Adipocyte (in vitro differentiated cells): ENCODE data around the gene USP17L20.
"Not testable (repeated sequence)": the region's sequence is repeated elsewhere in the genome, so short reads cannot be mapped to it uniquely, and the experiment has no call there.

ENCODE experiments used
- DNase-seq: peaks from one replicate; pipeline ENCODE4 v3.0.0-alpha.2; 2015; ENCODE audit warnings: low read depth
- H3K27me3 ChIP-seq: replicated peaks from 2 replicates; pipeline ENCODE4 v1.7.0; 2013; ENCODE audit warnings: mild to moderate bottlenecking, low read length, moderate library complexity; ENCODE audit not compliant: control insufficient read depth, insufficient read depth
- H3K36me3 ChIP-seq: 2 replicates; pipeline ENCODE4 v1.7.0; 2013; ENCODE audit warnings: low read length, mild to moderate bottlenecking, moderate library complexity; ENCODE audit not compliant: control insufficient read depth, insufficient read depth, severe bottlenecking
- H3K4me1 ChIP-seq: 2 replicates; pipeline ENCODE4 v1.7.0; 2013; ENCODE audit warnings: mild to moderate bottlenecking, low read length, moderate library complexity; ENCODE audit not compliant: control insufficient read depth, insufficient read depth
- H3K4me3 ChIP-seq: 2 replicates; pipeline ENCODE4 v1.7.0; 2013; ENCODE audit warnings: mild to moderate bottlenecking, low read length, moderate library complexity
- H3K9ac ChIP-seq: 2 replicates; pipeline ENCODE4 v1.7.0; 2013; ENCODE audit warnings: mild to moderate bottlenecking, low read length, moderate library complexity
- H3K9me3 ChIP-seq: 2 replicates; pipeline ENCODE4 v1.7.0; 2013; ENCODE audit warnings: mild to moderate bottlenecking, low read length, moderate library complexity; ENCODE audit not compliant: control insufficient read depth

The USP17L20 gene

GRCh38 chr4:9257824-9258223 is at the start of gene USP17L20:
Gene USP17L20 (plus strand): TSS chr4:9258124. CDS start chr4:9258124, 0 bp downstream.
- not testable (repeated sequence) for H3K36me3 ChIP-seq, H3K27me3 ChIP-seq, DNase-seq, H3K9ac ChIP-seq, H3K9me3 ChIP-seq, H3K4me1 ChIP-seq, H3K4me3 ChIP-seq

GRCh38 chr4:9210357-9210756 is 47.6 kb upstream of the USP17L20 start, which contains the start of gene USP17L10:
Gene USP17L10 (plus strand): TSS chr4:9210657. CDS start chr4:9210657, 0 bp downstream.
- not testable (repeated sequence) for H3K4me3 ChIP-seq, H3K27me3 ChIP-seq, DNase-seq

GRCh38 chr4:9214701-9215100 is 43.2 kb upstream of the USP17L20 start:
- H3K4me3 ChIP-seq, H3K4me1 ChIP-seq, DNase-seq, H3K36me3 ChIP-seq, H3K27me3 ChIP-seq, H3K9me3 ChIP-seq, H3K9ac ChIP-seq: not testable (repeated sequence)

More at GRCh38 chr4:9210357-9210756, 47.6 kb upstream of the USP17L20 start, which contains the start of gene USP17L10:
- H3K9me3 ChIP-seq, H3K4me1 ChIP-seq, H3K9ac ChIP-seq, H3K36me3 ChIP-seq: not testable (repeated sequence)

- not testable (repeated sequence) for DNase-seq, H3K36me3 ChIP-seq, H3K4me1 ChIP-seq, H3K27me3 ChIP-seq, H3K4me3 ChIP-seq, H3K9ac ChIP-seq, H3K9me3 ChIP-seq
These were observed 42.8 kb upstream of the USP17L20 start, which contains the start of gene USP17L11 for GRCh38 chr4:9215105-9215504. Gene USP17L11 (plus strand): TSS chr4:9215405. CDS start chr4:9215405, 0 bp downstream.

- H3K27me3 ChIP-seq, DNase-seq, H3K4me3 ChIP-seq, H3K36me3 ChIP-seq, H3K9ac ChIP-seq, H3K9me3 ChIP-seq, H3K4me1 ChIP-seq: not testable (repeated sequence)
These were observed 38.1 kb upstream of the USP17L20 start, which contains the start of gene USP17L12 for GRCh38 chr4:9219852-9220251. Gene USP17L12 (plus strand): TSS chr4:9220152. CDS start chr4:9220152, 0 bp downstream.

GRCh38 chr4:9224596-9224995 is 33.3 kb upstream of the USP17L20 start, which contains the start of gene USP17L13:
Gene USP17L13 (plus strand): TSS chr4:9224896. CDS start chr4:9224896, 0 bp downstream.
- H3K4me1 ChIP-seq, DNase-seq, H3K9me3 ChIP-seq, H3K9ac ChIP-seq, H3K36me3 ChIP-seq, H3K27me3 ChIP-seq, H3K4me3 ChIP-seq: not testable (repeated sequence)

GRCh38 chr4:9230249-9230648 is 27.7 kb upstream of the USP17L20 start:
- not testable (repeated sequence) for H3K36me3 ChIP-seq, H3K27me3 ChIP-seq, H3K9ac ChIP-seq, H3K9me3 ChIP-seq, H3K4me3 ChIP-seq, DNase-seq, H3K4me1 ChIP-seq

- not testable (repeated sequence) for DNase-seq, H3K27me3 ChIP-seq, H3K9me3 ChIP-seq, H3K4me1 ChIP-seq, H3K4me3 ChIP-seq, H3K9ac ChIP-seq, H3K36me3 ChIP-seq
These were observed 23.8 kb upstream of the USP17L20 start, which contains the start of gene USP17L15 for GRCh38 chr4:9234085-9234484. Gene USP17L15 (plus strand): TSS chr4:9234385. CDS start chr4:9234385, 0 bp downstream.

- not testable (repeated sequence) for H3K27me3 ChIP-seq, H3K9me3 ChIP-seq, H3K36me3 ChIP-seq, H3K4me1 ChIP-seq, DNase-seq, H3K4me3 ChIP-seq, H3K9ac ChIP-seq
These were observed 19.5 kb upstream of the USP17L20 start for GRCh38 chr4:9238461-9238860.

- H3K4me1 ChIP-seq, DNase-seq, H3K36me3 ChIP-seq, H3K9ac ChIP-seq, H3K9me3 ChIP-seq, H3K4me3 ChIP-seq, H3K27me3 ChIP-seq: not testable (repeated sequence)
These were observed 14.3 kb upstream of the USP17L20 start, which contains the start of gene USP17L17 for GRCh38 chr4:9243579-9243978. Gene USP17L17 (plus strand): TSS chr4:9243879. CDS start chr4:9243879, 0 bp downstream.

- not testable (repeated sequence) for H3K4me1 ChIP-seq, H3K36me3 ChIP-seq, DNase-seq, H3K4me3 ChIP-seq, H3K9ac ChIP-seq, H3K9me3 ChIP-seq, H3K27me3 ChIP-seq
These were observed 9.8 kb upstream of the USP17L20 start, which contains the start of gene USP17L18 for GRCh38 chr4:9247953-9248680. Gene USP17L18 (plus strand): TSS chr4:9248630. CDS start chr4:9248630, 0 bp downstream.
